ENCODE measurements around the gene PPM1F. TPM values are rescaled to one million over a fixed set of nuclear protein-coding genes. Genes with fewer than 3 reads are reported as not detected.

Gene PPM1F
- total RNA-seq, 2 donors from 2014 or later = 37.0 to 45.9 TPM

DNA sequence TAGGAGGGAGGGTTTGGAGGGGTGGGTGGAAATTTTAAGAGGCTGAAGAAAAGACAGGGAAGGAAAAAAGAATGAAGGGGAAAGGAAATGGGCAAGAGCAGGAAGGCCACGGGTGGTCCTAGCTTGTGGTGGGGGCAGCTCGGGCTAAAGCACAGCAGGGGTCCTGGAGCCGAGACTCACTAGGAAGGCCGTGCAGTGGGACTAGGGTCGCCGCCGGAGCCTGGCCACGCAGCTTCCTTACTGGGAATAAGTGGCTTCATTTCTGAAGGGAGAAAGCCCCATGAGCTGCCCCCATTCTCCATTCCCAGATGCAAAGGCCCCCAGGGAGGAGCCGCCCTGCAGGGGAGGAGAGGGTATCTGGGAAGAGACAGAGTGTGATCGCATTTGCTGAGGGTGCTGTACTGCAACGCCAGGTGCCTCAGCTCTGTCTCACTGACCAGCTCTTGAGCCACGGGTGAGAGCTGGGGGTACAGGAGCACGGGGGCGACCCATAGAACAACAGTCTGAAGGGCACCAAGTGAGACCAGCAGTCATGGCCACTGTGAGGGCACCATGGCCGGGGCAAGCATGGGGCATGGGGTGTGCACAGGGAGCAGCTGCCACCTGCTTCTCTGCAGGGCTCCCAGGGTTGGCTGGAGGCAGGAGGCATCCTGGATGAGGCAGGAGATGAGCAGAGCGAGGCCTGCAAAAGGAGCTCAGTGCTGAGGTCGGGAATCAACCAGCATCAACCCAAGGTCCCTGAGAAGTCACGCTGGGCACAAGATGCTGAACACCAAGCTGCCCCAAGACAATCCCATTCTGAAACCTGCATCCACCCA is 18.4 kb upstream of the PPM1F start:
- H3K9me3 ChIP-seq = no peaks in the 10 kb centered on the region
- no peak overlapping the region for H3K27ac ChIP-seq
- peaks cover 49% of the 10 kb centered on the region for H3K36me3 ChIP-seq
- H3K4me3 ChIP-seq = no peak overlapping the region
- ATAC-seq (ENCODE audit: insufficient number of reproducible peaks, low FRiP score, low read depth) (no peak), DNase-seq (ENCODE audit: low spot score) (no peak)
- TF ChIP-seq, protein P1, sequence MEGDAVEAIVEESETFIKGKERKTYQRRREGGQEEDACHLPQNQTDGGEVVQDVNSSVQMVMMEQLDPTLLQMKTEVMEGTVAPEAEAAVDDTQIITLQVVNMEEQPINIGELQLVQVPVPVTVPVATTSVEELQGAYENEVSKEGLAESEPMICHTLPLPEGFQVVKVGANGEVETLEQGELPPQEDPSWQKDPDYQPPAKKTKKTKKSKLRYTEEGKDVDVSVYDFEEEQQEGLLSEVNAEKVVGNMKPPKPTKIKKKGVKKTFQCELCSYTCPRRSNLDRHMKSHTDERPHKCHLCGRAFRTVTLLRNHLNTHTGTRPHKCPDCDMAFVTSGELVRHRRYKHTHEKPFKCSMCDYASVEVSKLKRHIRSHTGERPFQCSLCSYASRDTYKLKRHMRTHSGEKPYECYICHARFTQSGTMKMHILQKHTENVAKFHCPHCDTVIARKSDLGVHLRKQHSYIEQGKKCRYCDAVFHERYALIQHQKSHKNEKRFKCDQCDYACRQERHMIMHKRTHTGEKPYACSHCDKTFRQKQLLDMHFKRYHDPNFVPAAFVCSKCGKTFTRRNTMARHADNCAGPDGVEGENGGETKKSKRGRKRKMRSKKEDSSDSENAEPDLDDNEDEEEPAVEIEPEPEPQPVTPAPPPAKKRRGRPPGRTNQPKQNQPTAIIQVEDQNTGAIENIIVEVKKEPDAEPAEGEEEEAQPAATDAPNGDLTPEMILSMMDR (IDR thresholded peaks at IDR 0.05) = no peak
- H3K27me3 ChIP-seq (replicated peaks; ENCODE audit: insufficient read depth) = no peaks in the 10 kb centered on the region
- H3K4me1 ChIP-seq (ENCODE audit: control insufficient read depth in 1 of 2, low read depth in 2 of 2) = no peaks in the 10 kb centered on the region

DNA sequence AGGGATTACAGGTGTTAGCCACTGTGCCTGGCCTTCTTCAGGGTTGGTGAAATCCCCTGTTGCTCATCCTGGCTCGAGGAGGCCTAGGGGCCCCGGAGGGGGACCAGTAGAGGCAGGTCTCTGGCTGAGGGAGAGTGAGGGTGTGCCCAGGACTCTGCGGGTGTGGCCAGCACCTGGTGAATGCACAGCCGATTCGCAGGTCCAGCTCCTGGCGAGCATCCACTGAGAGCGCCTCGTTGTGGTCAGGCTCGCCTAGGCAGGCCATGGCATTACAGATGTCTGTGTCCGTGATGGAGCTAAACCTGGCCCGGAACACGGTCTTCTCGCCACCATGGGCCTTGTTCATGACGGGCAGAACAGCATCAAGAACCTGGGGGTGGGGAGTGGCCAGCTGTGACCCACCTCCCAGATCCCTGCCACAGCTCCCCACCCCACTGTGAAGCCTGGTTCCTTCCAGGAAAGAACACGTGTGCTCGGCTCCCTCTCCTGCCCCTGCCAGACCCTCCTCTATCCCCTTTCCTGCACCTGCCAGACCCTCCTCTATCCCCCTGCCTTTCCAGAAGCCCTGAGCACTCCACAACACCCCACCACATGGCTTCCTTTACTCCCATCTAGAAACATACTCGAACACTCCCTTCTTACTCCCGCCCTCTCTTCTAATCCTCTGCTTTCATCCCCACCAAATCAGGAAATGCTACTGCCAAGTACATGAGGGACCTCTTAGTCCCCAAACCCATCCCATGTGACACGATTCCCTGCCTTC is 17.6 kb upstream of the PPM1F start:
- no peak for ATAC-seq (ENCODE audit: insufficient number of reproducible peaks, low FRiP score, low read depth)
- Histone ChIP-seq H3K9me3 (no peaks in the 10 kb centered on the region), H3K27ac (no peak overlapping the region), H3K27me3 (replicated peaks; ENCODE audit: insufficient read depth) (no peaks in the 10 kb centered on the region), H3K4me3 (no peak overlapping the region), H3K36me3 (peaks cover 55% of the 10 kb centered on the region), H3K4me1 (ENCODE audit: control insufficient read depth in 1 of 2, low read depth in 2 of 2) (no peaks in the 10 kb centered on the region)
- TF ChIP-seq, protein P1 (IDR thresholded peaks at IDR 0.05) = no peak
- no peak for DNase-seq (ENCODE audit: low spot score)

DNA sequence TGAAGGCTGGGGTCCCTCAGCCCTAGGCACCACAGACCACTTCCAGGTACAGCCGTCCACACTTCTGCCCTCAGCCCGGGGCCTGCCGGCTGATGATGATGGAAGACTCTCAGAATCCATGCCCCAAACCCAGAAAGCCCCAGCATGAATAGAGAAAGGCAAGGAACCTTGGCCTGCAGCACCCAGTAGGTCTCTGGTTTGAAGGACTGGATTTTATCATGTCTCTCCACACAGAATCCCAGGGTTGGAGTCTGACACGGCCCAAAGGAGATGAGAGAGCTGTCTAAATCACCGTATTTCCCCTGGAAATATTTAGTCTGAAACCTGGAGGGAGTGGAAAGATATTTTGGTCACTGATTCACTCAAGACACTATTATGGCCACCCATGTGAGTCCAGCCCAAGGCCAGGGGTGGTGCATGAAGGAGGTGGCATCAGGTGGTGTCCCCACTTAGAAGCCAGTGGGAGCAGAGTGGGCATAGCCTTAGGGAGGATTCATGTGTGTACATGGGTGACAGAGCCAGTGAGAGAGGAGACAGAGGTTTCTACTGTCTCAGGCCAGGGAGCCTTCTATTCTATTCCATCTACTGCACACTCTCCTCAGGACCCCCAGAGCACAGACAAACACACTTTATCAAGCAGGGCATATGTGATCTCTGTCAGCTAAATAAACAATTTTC is 15.9 kb upstream of the PPM1F start:
- TF ChIP-seq, protein P1 (IDR thresholded peaks at IDR 0.05) = no peak
- Histone ChIP-seq H3K4me1 (ENCODE audit: control insufficient read depth in 1 of 2, low read depth in 2 of 2) (no peaks in the 10 kb centered on the region), H3K36me3 (peaks cover 54% of the 10 kb centered on the region), H3K27me3 (replicated peaks; ENCODE audit: insufficient read depth) (no peaks in the 10 kb centered on the region), H3K9me3 (no peaks in the 10 kb centered on the region), H3K27ac (no peak overlapping the region), H3K4me3 (no peak overlapping the region)
- DNase-seq (ENCODE audit: low spot score) (no peak), ATAC-seq (ENCODE audit: insufficient number of reproducible peaks, low FRiP score, low read depth) (no peak)

DNA sequence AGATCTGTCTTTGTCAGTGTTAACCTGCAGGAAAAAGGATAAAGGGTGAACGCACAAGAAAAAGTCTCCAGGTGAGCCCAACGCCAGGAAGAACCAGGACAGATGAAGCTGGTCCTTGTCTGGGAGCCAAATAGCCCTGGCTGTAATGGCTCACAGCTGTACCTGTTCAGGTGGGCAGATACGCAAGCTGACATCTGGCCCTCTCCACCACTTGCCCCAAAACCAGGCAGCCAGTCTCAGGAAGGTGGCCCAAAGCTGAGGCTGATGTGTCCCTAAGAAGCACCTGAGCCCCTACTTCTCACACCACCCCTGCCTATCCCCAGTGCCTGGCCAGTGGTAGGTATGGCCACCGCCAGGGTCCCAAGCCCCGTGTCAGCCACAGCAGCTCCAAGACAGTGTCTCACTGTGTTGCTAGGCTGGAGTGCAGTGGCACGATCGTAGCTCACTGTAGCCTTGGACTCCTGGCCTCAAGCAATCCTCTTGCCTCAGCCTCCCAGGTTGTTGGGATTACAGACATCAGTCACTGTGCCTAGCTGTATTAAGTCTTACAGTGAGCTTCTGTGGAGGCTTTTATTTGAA is 15.1 kb upstream of the PPM1F start:
- Histone ChIP-seq H3K4me3 (no peak overlapping the region), H3K27me3 (replicated peaks; ENCODE audit: insufficient read depth) (no peaks in the 10 kb centered on the region), H3K27ac (no peak overlapping the region), H3K4me1 (ENCODE audit: control insufficient read depth in 1 of 2, low read depth in 2 of 2) (no peaks in the 10 kb centered on the region), H3K36me3 (peaks cover 58% of the 10 kb centered on the region), H3K9me3 (no peaks in the 10 kb centered on the region)
- ATAC-seq (ENCODE audit: insufficient number of reproducible peaks, low FRiP score, low read depth) = no peak
- DNase-seq (ENCODE audit: low spot score) = no peak
- TF ChIP-seq, protein P1 (IDR thresholded peaks at IDR 0.05) = no peak
